ENCODE measurements around the gene SPRED2.
"Not testable (repeated sequence)": the region's sequence is repeated elsewhere in the genome, so short reads cannot be mapped to it uniquely, and the experiment has no call there.

Gene SPRED2

GRCh38 chr2:65337915-65338314, 94.5 kb downstream of the SPRED2 start:
- H3K4me1 ChIP-seq (ENCODE audit: insufficient read depth, low read length); H3K9ac ChIP-seq (ENCODE audit: low read depth, low read length); H3K27ac ChIP-seq (ENCODE audit: low read depth, low read length); H3K27me3 ChIP-seq (ENCODE audit: insufficient read depth, low read length); H3K4me3 ChIP-seq (ENCODE audit: low read length); H3K36me3 ChIP-seq (ENCODE audit: insufficient read depth, low read length); H3K9me3 ChIP-seq (ENCODE audit: insufficient read depth, low read depth, low read length): not testable (repeated sequence)
- WGBS, result 97% methylated on average over 1 of the region's 11 CpGs

- 97% methylated on average over 4 of the region's 4 CpGs for WGBS
- Histone ChIP-seq H3K4me1 (ENCODE audit: insufficient read depth, low read length) (no peaks in the 10 kb centered on the region; the same call in 1 of the 2 replicates), H3K36me3 (ENCODE audit: insufficient read depth, low read length) (no peaks in the 10 kb centered on the region; the same call in 1 of the 2 replicates), H3K27me3 (ENCODE audit: insufficient read depth, low read length) (no peaks in the 10 kb centered on the region), H3K9ac (ENCODE audit: low read depth, low read length) (no peak overlapping the region), H3K9me3 (ENCODE audit: insufficient read depth, low read depth, low read length) (peaks cover 4% of the 10 kb centered on the region; the same call in 1 of the 2 replicates), H3K27ac (ENCODE audit: low read depth, low read length) (no peak overlapping the region), H3K4me3 (ENCODE audit: low read length) (no peak overlapping the region)
Observed at GRCh38 chr2:65334714-65335113, 97.7 kb downstream of the SPRED2 start.

GRCh38 chr2:65331336-65332025, 100.9 kb downstream of the SPRED2 start:
- Histone ChIP-seq H3K9me3 (ENCODE audit: insufficient read depth, low read depth, low read length) (no peaks in the 10 kb centered on the region), H3K4me3 (ENCODE audit: low read length) (no peak overlapping the region), H3K27me3 (ENCODE audit: insufficient read depth, low read length) (no peaks in the 10 kb centered on the region), H3K36me3 (ENCODE audit: insufficient read depth, low read length) (no peaks in the 10 kb centered on the region; the same call in 1 of the 2 replicates), H3K9ac (ENCODE audit: low read depth, low read length) (no peak overlapping the region), H3K27ac (ENCODE audit: low read depth, low read length) (no peak overlapping the region), H3K4me1 (ENCODE audit: insufficient read depth, low read length) (no peaks in the 10 kb centered on the region; the same call in 1 of the 2 replicates)
- 90% methylated on average over 7 of the region's 7 CpGs for WGBS

GRCh38 chr2:65329525-65329924, 102.9 kb downstream of the SPRED2 start:
- Histone ChIP-seq H3K27ac (ENCODE audit: low read depth, low read length) (no peak overlapping the region), H3K9me3 (ENCODE audit: insufficient read depth, low read depth, low read length) (no peaks in the 10 kb centered on the region), H3K36me3 (ENCODE audit: insufficient read depth, low read length) (no peaks in the 10 kb centered on the region; the same call in 1 of the 2 replicates), H3K4me1 (ENCODE audit: insufficient read depth, low read length) (no peaks in the 10 kb centered on the region; the same call in 1 of the 2 replicates), H3K9ac (ENCODE audit: low read depth, low read length) (no peak overlapping the region), H3K4me3 (ENCODE audit: low read length) (no peak overlapping the region), H3K27me3 (ENCODE audit: insufficient read depth, low read length) (no peaks in the 10 kb centered on the region)
- WGBS, result 86% methylated on average over 5 of the region's 5 CpGs

GRCh38 chr2:65326276-65326675, 106.1 kb downstream of the SPRED2 start:
- no peaks in the 10 kb centered on the region; the same call in 1 of the 2 replicates for H3K4me1 ChIP-seq (ENCODE audit: insufficient read depth, low read length)
- WGBS, result 90% methylated on average over 4 of the region's 4 CpGs
- H3K27me3 ChIP-seq (ENCODE audit: insufficient read depth, low read length), result no peaks in the 10 kb centered on the region
- H3K27ac ChIP-seq (ENCODE audit: low read depth, low read length), result no peak overlapping the region
- H3K4me3 ChIP-seq (ENCODE audit: low read length), result no peak overlapping the region
- peaks cover 2% of the 10 kb centered on the region; the same call in 1 of the 2 replicates for H3K36me3 ChIP-seq (ENCODE audit: insufficient read depth, low read length)
- no peak overlapping the region for H3K9ac ChIP-seq (ENCODE audit: low read depth, low read length)
- H3K9me3 ChIP-seq (ENCODE audit: insufficient read depth, low read depth, low read length), result no peaks in the 10 kb centered on the region

GRCh38 chr2:65325066-65325465, 107.3 kb downstream of the SPRED2 start:
- no peaks in the 10 kb centered on the region for H3K9me3 ChIP-seq (ENCODE audit: insufficient read depth, low read depth, low read length)
- no peak overlapping the region for H3K27ac ChIP-seq (ENCODE audit: low read depth, low read length)
- no peak overlapping the region for H3K9ac ChIP-seq (ENCODE audit: low read depth, low read length)
- no peaks in the 10 kb centered on the region for H3K27me3 ChIP-seq (ENCODE audit: insufficient read depth, low read length)
- peaks cover 2% of the 10 kb centered on the region; the same call in 1 of the 2 replicates for H3K36me3 ChIP-seq (ENCODE audit: insufficient read depth, low read length)
- H3K4me1 ChIP-seq (ENCODE audit: insufficient read depth, low read length), result no peaks in the 10 kb centered on the region; the same call in 1 of the 2 replicates
- WGBS, result 93% methylated on average over 2 of the region's 2 CpGs
- no peak overlapping the region for H3K4me3 ChIP-seq (ENCODE audit: low read length)

- Histone ChIP-seq H3K27me3 (ENCODE audit: insufficient read depth, low read length) (no peaks in the 10 kb centered on the region), H3K27ac (ENCODE audit: low read depth, low read length) (no peak overlapping the region), H3K4me3 (ENCODE audit: low read length) (no peak overlapping the region), H3K9ac (ENCODE audit: low read depth, low read length) (no peak overlapping the region), H3K9me3 (ENCODE audit: insufficient read depth, low read depth, low read length) (no peaks in the 10 kb centered on the region), H3K4me1 (ENCODE audit: insufficient read depth, low read length) (no peaks in the 10 kb centered on the region), H3K36me3 (ENCODE audit: insufficient read depth, low read length) (peaks cover 11% of the 10 kb centered on the region; the same call in 1 of the 2 replicates)
- WGBS, result 91% methylated on average over 2 of the region's 2 CpGs
Observed at GRCh38 chr2:65320946-65321345, 111.5 kb downstream of the SPRED2 start.

GRCh38 chr2:65320042-65320725, 112.2 kb downstream of the SPRED2 start:
- no peaks in the 10 kb centered on the region for H3K4me1 ChIP-seq (ENCODE audit: insufficient read depth, low read length)
- 91% methylated on average over 9 of the region's 9 CpGs for WGBS
- no peak overlapping the region for H3K27ac ChIP-seq (ENCODE audit: low read depth, low read length)
- H3K9me3 ChIP-seq (ENCODE audit: insufficient read depth, low read depth, low read length), result no peaks in the 10 kb centered on the region
- H3K36me3 ChIP-seq (ENCODE audit: insufficient read depth, low read length), result peaks cover 15% of the 10 kb centered on the region
- H3K9ac ChIP-seq (ENCODE audit: low read depth, low read length), result no peak overlapping the region
- no peaks in the 10 kb centered on the region for H3K27me3 ChIP-seq (ENCODE audit: insufficient read depth, low read length)
- H3K4me3 ChIP-seq (ENCODE audit: low read length), result no peak overlapping the region

GRCh38 chr2:65319674-65320041, 112.7 kb downstream of the SPRED2 start:
- H3K4me3 ChIP-seq (ENCODE audit: low read length), result no peak overlapping the region
- no peaks in the 10 kb centered on the region for H3K27me3 ChIP-seq (ENCODE audit: insufficient read depth, low read length)
- peaks cover 20% of the 10 kb centered on the region for H3K36me3 ChIP-seq (ENCODE audit: insufficient read depth, low read length)
- no peaks in the 10 kb centered on the region for H3K9me3 ChIP-seq (ENCODE audit: insufficient read depth, low read depth, low read length)
- WGBS, result 100% methylated on average over 1 of the region's 1 CpG
- H3K27ac ChIP-seq (ENCODE audit: low read depth, low read length), result no peak overlapping the region
- H3K4me1 ChIP-seq (ENCODE audit: insufficient read depth, low read length), result no peaks in the 10 kb centered on the region
- H3K9ac ChIP-seq (ENCODE audit: low read depth, low read length), result no peak overlapping the region

GRCh38 chr2:65319072-65319673, 113.2 kb downstream of the SPRED2 start:
- Histone ChIP-seq H3K36me3 (ENCODE audit: insufficient read depth, low read length) (peaks cover 23% of the 10 kb centered on the region), H3K27ac (ENCODE audit: low read depth, low read length) (no peak overlapping the region), H3K4me3 (ENCODE audit: low read length) (no peak overlapping the region), H3K9ac (ENCODE audit: low read depth, low read length) (no peak overlapping the region), H3K27me3 (ENCODE audit: insufficient read depth, low read length) (no peaks in the 10 kb centered on the region), H3K9me3 (ENCODE audit: insufficient read depth, low read depth, low read length) (no peaks in the 10 kb centered on the region), H3K4me1 (ENCODE audit: insufficient read depth, low read length) (no peaks in the 10 kb centered on the region)
- WGBS, result 96% methylated on average over 5 of the region's 5 CpGs

GRCh38 chr2:65317841-65318240, 114.6 kb downstream of the SPRED2 start:
- no peak overlapping the region for H3K27ac ChIP-seq (ENCODE audit: low read depth, low read length)
- no peak overlapping the region for H3K9ac ChIP-seq (ENCODE audit: low read depth, low read length)
- peaks cover 32% of the 10 kb centered on the region for H3K36me3 ChIP-seq (ENCODE audit: insufficient read depth, low read length)
- WGBS, result 97% methylated on average over 7 of the region's 7 CpGs
- no peaks in the 10 kb centered on the region for H3K9me3 ChIP-seq (ENCODE audit: insufficient read depth, low read depth, low read length)
- H3K4me1 ChIP-seq (ENCODE audit: insufficient read depth, low read length), result no peaks in the 10 kb centered on the region
- H3K27me3 ChIP-seq (ENCODE audit: insufficient read depth, low read length), result no peaks in the 10 kb centered on the region
- H3K4me3 ChIP-seq (ENCODE audit: low read length), result no peak overlapping the region
